Right lobe of liver (tissue), 6 donors: Measurements from ENCODE around the gene RELB. TPM values are rescaled to one million over a fixed set of nuclear protein-coding genes. Genes with fewer than 3 reads are reported as not detected.

Experiments
- ATAC-seq, 4 donors: fragments of 200-7000 bp; cut with Tn5 transposase; one replicate each; pipeline ENCODE4 v1.9.1; 2020; ENCODE audit warnings: mild to moderate bottlenecking in 4 of 4, moderate library complexity in 4 of 4
- DNase-seq, 3 donors: peaks; one replicate each; pipeline ENCODE4 v3.0.0-alpha.2; 2020
- H3K27ac ChIP-seq, 3 donors: fragments of 200-600 bp; one replicate each; pipeline ENCODE4 v1.8.0; 2022
- H3K27me3 ChIP-seq, 2 donors: fragments of 200-600 bp; one replicate each; pipeline ENCODE4 v1.8.0; 2022
- H3K36me3 ChIP-seq, 4 donors: fragments of 200-600 bp; sonication (generic) in 1 of 4; one replicate each; pipeline versions ENCODE4 v1.5.1 to v1.8.0; 2017 to 2022; ENCODE audit warnings: control low read depth in 1 of 4
- H3K4me1 ChIP-seq, 4 donors: fragments of 200-600 bp; sonication (generic) in 1 of 4; one replicate each; pipeline versions ENCODE4 v1.5.1 to v1.8.0; 2017 to 2022; ENCODE audit warnings: control low read depth in 1 of 4
- H3K4me3 ChIP-seq, 3 donors: fragments of 200-600 bp; one replicate each; pipeline ENCODE4 v1.8.0; 2022
- H3K9me3 ChIP-seq, 4 donors: fragments of 200-600 bp; sonication (generic) in 1 of 4; one replicate each; pipeline versions ENCODE4 v1.5.1 to v1.8.0; 2017 to 2022; ENCODE audit warnings: control low read depth in 1 of 4
- CTCF ChIP-seq, 4 donors: fragments of 200-600 bp in 3 of 4; fragments of 450-650 bp in 1 of 4; IDR thresholded peaks; one replicate each; pipeline versions ENCODE4 v1.5.1 to v1.8.0; 2016 to 2022; ENCODE audit warnings: antibody characterized with exemption in 4 of 4, mild to moderate bottlenecking in 2 of 4
- POLR2A ChIP-seq: fragments of 450-650 bp; IDR thresholded peaks from one replicate; pipeline ENCODE4 v1.6.1; 2017; ENCODE audit warnings: antibody characterized with exemption, mild to moderate bottlenecking
- WGBS: methylation state at CpG from one replicate; pipeline ENCODE4 v1.1.6; 2018; ENCODE audit warnings: low coverage, low lambda C conversion rate; ENCODE audit not compliant: insufficient coverage; ENCODE audit errors: missing lambda C conversion rate; 5-methylcytosine and 5-hydroxymethylcytosine counted together
- intact Hi-C, 2 donors: fragments of 100-400 bp; cut with DNase I; formaldehyde crosslinking; loops; one replicate each; pipeline versions ENCODE4 v1.11.2 to v1.14.1; 2022
- total RNA-seq, 6 experiments: library from RNA; depleted of rRNA in 2 of 6; stranded (reverse); fragments of >200 nt in 2 of 6; fragmentation: NEBNext Ultra II Directional in 3 of 6; extraction: Animal tissue kit (Norgen Biotek cat#: 25700) in 3 of 6; gene quantifications; one replicate each; pipeline versions ENCODE4 v1.1.0 to v1.2.4, GENCODE V29; 2016 to 2023
- donor health status: DM: no; HTN: yes; CAD: no.
- donor health status: DM: no; HTN: no; CAD: no.
- donor health status: DM: no; HTN: no; CAD: no.
- donor health status: DM: no; HTN: yes; CAD: no.
- donor health status: DM: no; HTN: yes; CAD: no.

The RELB gene
- total RNA-seq, 6 experiments from 2014 or later = 1.2 to 21.4 (median 7.2) TPM

GRCh38 chr19:45061965-45062364 is 60.7 kb downstream of the RELB start:
- TF ChIP-seq POLR2A = no peak
- TF ChIP-seq CTCF (IDR thresholded peaks at IDR 0.05) = no peak
- Histone ChIP-seq H3K4me3 (no peak overlapping the region), H3K27ac (no peak overlapping the region), H3K9me3 (no peaks in the 10 kb centered on the region), H3K4me1 (no peaks in the 10 kb centered on the region), H3K36me3 (peaks cover 22 to 92% (median 48%) of the 10 kb centered on the region in 4 donors), H3K27me3 (no peaks in the 10 kb centered on the region)
- 94% methylated on average over 3 of the region's 4 CpGs for WGBS
- intact Hi-C loops = loop anchor here in 1 of 2 donors (10.0 kb wide), 1 partner anchor 177 kb away; no protein-coding TSS in a partner anchor
- ATAC-seq (no peak), DNase-seq (no peak)

- H3K36me3 ChIP-seq = peaks cover 17 to 86% (median 43%) of the 10 kb centered on the region in 4 donors
- WGBS = 95% methylated on average over 36 of the region's 85 CpGs
Measured at GRCh38 chr19:45063851-45064801, 62.9 kb downstream of the RELB start.

GRCh38 chr19:45066921-45067661 is 65.8 kb downstream of the RELB start:
- 89% methylated on average over 15 of the region's 38 CpGs for WGBS
- no peaks in the 10 kb centered on the region for H3K9me3 ChIP-seq
- no peaks in the 10 kb centered on the region for H3K4me1 ChIP-seq
- H3K36me3 ChIP-seq = peaks cover 12 to 80% (median 38%) of the 10 kb centered on the region in 4 donors
- no peak for DNase-seq
- H3K27me3 ChIP-seq = no peaks in the 10 kb centered on the region
- intact Hi-C loops = loop anchor here in 1 of 2 donors (10.0 kb wide), 1 partner anchor 182 kb away; no protein-coding TSS in a partner anchor
- no peak overlapping the region for H3K4me3 ChIP-seq
- no peak overlapping the region for H3K27ac ChIP-seq
- no peak for ATAC-seq
- TF ChIP-seq POLR2A = no peak
- TF ChIP-seq CTCF (IDR thresholded peaks at IDR 0.05) = no peak

More at GRCh38 chr19:45063851-45064801, 62.9 kb downstream of the RELB start:
- TF ChIP-seq CTCF (IDR thresholded peaks at IDR 0.05) = no peak
- TF ChIP-seq POLR2A = no peak
- H3K9me3 ChIP-seq = no peaks in the 10 kb centered on the region
- DNase-seq (no peak), ATAC-seq (no peak)
- H3K27ac ChIP-seq = no peak overlapping the region
- H3K4me3 ChIP-seq = no peak overlapping the region
- H3K27me3 ChIP-seq = no peaks in the 10 kb centered on the region
- intact Hi-C loops = loop anchor here in 1 of 2 donors (10.0 kb wide), 1 partner anchor 179 kb away; no protein-coding TSS in a partner anchor
- H3K4me1 ChIP-seq = no peaks in the 10 kb centered on the region

GRCh38 chr19:45068041-45068440 is 66.8 kb downstream of the RELB start:
- Histone ChIP-seq H3K4me3 (no peak overlapping the region), H3K27ac (no peak overlapping the region), H3K27me3 (no peaks in the 10 kb centered on the region), H3K36me3 (peaks cover 12 to 73% (median 37%) of the 10 kb centered on the region in 4 donors), H3K4me1 (no peaks in the 10 kb centered on the region), H3K9me3 (no peaks in the 10 kb centered on the region)
- DNase-seq (no peak), ATAC-seq (no peak)
- TF ChIP-seq CTCF (IDR thresholded peaks at IDR 0.05) (no peak), POLR2A (no peak)
- intact Hi-C loops = loop anchor here in 1 of 2 donors (10.0 kb wide), 1 partner anchor 183 kb away; no protein-coding TSS in a partner anchor
- no CpG with 5 or more reads among the region's 10 CpGs for WGBS
